Skeletal muscle cell (primary cell): ENCODE results near the gene SSH2.
"Not testable (repeated sequence)": the region's sequence is repeated elsewhere in the genome, so short reads cannot be mapped to it uniquely, and the experiment has no call there.

Experiments
- DNase-seq: peaks from one replicate; pipeline ENCODE4 v3.0.0-alpha.2; 2010; ENCODE audit warnings: low read depth
- H3K4me3 ChIP-seq: 2 replicates; pipeline ENCODE4 v1.5.1; 2011; ENCODE audit warnings: low read depth, mild to moderate bottlenecking, control low read depth, low read length, moderate library complexity

The SSH2 gene

GRCh38 chr17:29930409-29931010 is 482 bp upstream of the SSH2 start:
- H3K4me3 ChIP-seq: peak overlapping the region; percentile 86
- DNase-seq: no peak

GRCh38 chr17:29929006-29929532 is 959 bp downstream of the SSH2 start:
- H3K4me3 ChIP-seq: peak overlapping the region; percentile 86
- no peak for DNase-seq

GRCh38 chr17:29927546-29927945 is 2.5 kb downstream of the SSH2 start:
- DNase-seq: no peak
- no peak overlapping the region for H3K4me3 ChIP-seq

- H3K4me3 ChIP-seq: no peak overlapping the region
- DNase-seq: no peak
Measured at GRCh38 chr17:29924786-29925185, 5.2 kb downstream of the SSH2 start.

GRCh38 chr17:29918922-29919856 is 10.8 kb downstream of the SSH2 start:
- no peak for DNase-seq

GRCh38 chr17:29918016-29918415 is 12.0 kb downstream of the SSH2 start:
- no peak overlapping the region for H3K4me3 ChIP-seq
- DNase-seq: no peak

More at GRCh38 chr17:29918922-29919856, 10.8 kb downstream of the SSH2 start:
- no peak overlapping the region for H3K4me3 ChIP-seq

GRCh38 chr17:29914819-29915537 is 15.1 kb downstream of the SSH2 start:
- no peak overlapping the region for H3K4me3 ChIP-seq
- no peak for DNase-seq

GRCh38 chr17:29911641-29912177 is 18.3 kb downstream of the SSH2 start:
- no peak for DNase-seq

GRCh38 chr17:29909236-29910003 is 20.6 kb downstream of the SSH2 start:
- DNase-seq: no peak
- no peak overlapping the region for H3K4me3 ChIP-seq

More at GRCh38 chr17:29911641-29912177, 18.3 kb downstream of the SSH2 start:
- H3K4me3 ChIP-seq: no peak overlapping the region

- no peak overlapping the region for H3K4me3 ChIP-seq
- DNase-seq: no peak
Measured at GRCh38 chr17:29906969-29907368, 23.1 kb downstream of the SSH2 start.

- no peak for DNase-seq
- H3K4me3 ChIP-seq: no peak overlapping the region
Measured at GRCh38 chr17:29905879-29906167, 24.2 kb downstream of the SSH2 start.

- DNase-seq: no peak
- H3K4me3 ChIP-seq: no peak overlapping the region
Measured at GRCh38 chr17:29905086-29905878, 24.7 kb downstream of the SSH2 start.

- no peak overlapping the region for H3K4me3 ChIP-seq
- no peak for DNase-seq
Measured at GRCh38 chr17:29903471-29903870, 26.6 kb downstream of the SSH2 start.

- H3K4me3 ChIP-seq, DNase-seq: not testable (repeated sequence)
Measured at GRCh38 chr17:29897136-29897535, 32.9 kb downstream of the SSH2 start.

- DNase-seq: no peak
- no peak overlapping the region for H3K4me3 ChIP-seq
Measured at GRCh38 chr17:29892201-29892600, 37.8 kb downstream of the SSH2 start.

GRCh38 chr17:29891131-29891530 is 38.9 kb downstream of the SSH2 start:
- no peak for DNase-seq
- H3K4me3 ChIP-seq: no peak overlapping the region

GRCh38 chr17:29885031-29885640 is 44.9 kb downstream of the SSH2 start:
- no peak overlapping the region for H3K4me3 ChIP-seq
- DNase-seq: no peak

- H3K4me3 ChIP-seq: no peak overlapping the region
- no peak for DNase-seq
Measured at GRCh38 chr17:29883497-29883896, 46.5 kb downstream of the SSH2 start.
